Esophagus squamous epithelium (tissue), 4 donors: Measurements from ENCODE around the gene SOHLH2.

ENCODE experiments used
- POLR2A ChIP-seq, 4 donors: fragments of 450-650 bp; IDR thresholded peaks; one replicate each; pipeline ENCODE4 v1.6.1; 2017; ENCODE audit warnings: antibody characterized with exemption in 4 of 4, mild to moderate bottlenecking in 4 of 4, moderate library complexity in 3 of 4
- TF ChIP-seq, protein P1 (sequence below), 6 experiments: fragments of 450-650 bp in 4 of 6; fragments of 200-600 bp in 2 of 6; sonication (generic) in 2 of 6; IDR thresholded peaks; one replicate each; pipeline ENCODE4 v1.5.1; 2016 to 2019; ENCODE audit warnings: antibody characterized with exemption in 6 of 6, mild to moderate bottlenecking in 4 of 6, moderate library complexity in 4 of 6

GRCh38 chr13:36207672-36208071 is 6.7 kb downstream of the SOHLH2 start:
- TF ChIP-seq POLR2A (IDR thresholded peaks at IDR 0.05): no peak
- TF ChIP-seq, protein P1, sequence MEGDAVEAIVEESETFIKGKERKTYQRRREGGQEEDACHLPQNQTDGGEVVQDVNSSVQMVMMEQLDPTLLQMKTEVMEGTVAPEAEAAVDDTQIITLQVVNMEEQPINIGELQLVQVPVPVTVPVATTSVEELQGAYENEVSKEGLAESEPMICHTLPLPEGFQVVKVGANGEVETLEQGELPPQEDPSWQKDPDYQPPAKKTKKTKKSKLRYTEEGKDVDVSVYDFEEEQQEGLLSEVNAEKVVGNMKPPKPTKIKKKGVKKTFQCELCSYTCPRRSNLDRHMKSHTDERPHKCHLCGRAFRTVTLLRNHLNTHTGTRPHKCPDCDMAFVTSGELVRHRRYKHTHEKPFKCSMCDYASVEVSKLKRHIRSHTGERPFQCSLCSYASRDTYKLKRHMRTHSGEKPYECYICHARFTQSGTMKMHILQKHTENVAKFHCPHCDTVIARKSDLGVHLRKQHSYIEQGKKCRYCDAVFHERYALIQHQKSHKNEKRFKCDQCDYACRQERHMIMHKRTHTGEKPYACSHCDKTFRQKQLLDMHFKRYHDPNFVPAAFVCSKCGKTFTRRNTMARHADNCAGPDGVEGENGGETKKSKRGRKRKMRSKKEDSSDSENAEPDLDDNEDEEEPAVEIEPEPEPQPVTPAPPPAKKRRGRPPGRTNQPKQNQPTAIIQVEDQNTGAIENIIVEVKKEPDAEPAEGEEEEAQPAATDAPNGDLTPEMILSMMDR (IDR thresholded peaks at IDR 0.05): no peak
